GM10248 (cell line): Measurements from ENCODE around the gene STRADA.

Experiments
- CTCF ChIA-PET: fragments of 300-600 bp; sonication (Branson Sonifier 250); formaldehyde crosslinking; extraction: SDS; loops from one replicate; lab custom pipeline; 2021; ENCODE audit warnings: antibody characterized with exemption; lab: Yijun Ruan, JAX
- POLR2A ChIA-PET: fragments of 350-650 bp; sonication (Branson Sonifier 250); formaldehyde crosslinking; extraction: SDS; loops from one replicate; lab custom pipeline; 2020; ENCODE audit warnings: antibody characterized with exemption; lab: Yijun Ruan, JAX
- DNase-seq: peaks from one replicate; pipeline ENCODE4 v3.0.0; 2012; ENCODE audit errors: extremely low spot score
- TF ChIP-seq, protein P1 (sequence below): IDR thresholded peaks from 2 replicates; pipeline ENCODE4 v1.5.1; 2012; ENCODE audit warnings: mild to moderate bottlenecking, low read depth; ENCODE audit errors: extremely low read depth, missing control alignments, control extremely low read depth

The STRADA gene

DNA sequence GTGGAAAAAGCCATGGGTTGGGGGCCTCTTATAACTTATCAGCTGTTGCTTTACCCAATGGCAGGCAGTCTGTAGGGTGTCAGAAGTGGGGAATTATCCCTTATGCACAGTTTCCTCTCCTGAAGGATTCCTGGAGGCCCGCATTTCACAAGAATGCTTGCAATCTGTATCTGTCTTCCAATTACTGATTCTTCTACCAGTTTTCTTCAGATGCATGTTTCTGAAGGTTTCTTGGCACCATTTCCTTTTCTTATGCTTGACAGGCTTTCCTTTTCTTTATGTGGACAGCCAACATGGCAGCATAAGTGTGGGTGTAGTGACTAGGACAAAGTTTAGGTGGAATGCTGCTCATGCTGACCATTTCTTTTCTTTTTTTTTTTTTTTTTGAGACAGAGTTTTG lies 83.2 kb downstream of the STRADA start:
- no peak for DNase-seq
- CTCF ChIA-PET: interaction anchor here (1.0 to 1.3 kb wide), 2 partner anchors 8 to 13 kb away, joined by 3 read pairs; no protein-coding TSS in a partner anchor
- POLR2A ChIA-PET: no interaction called here
- TF ChIP-seq, protein P1, sequence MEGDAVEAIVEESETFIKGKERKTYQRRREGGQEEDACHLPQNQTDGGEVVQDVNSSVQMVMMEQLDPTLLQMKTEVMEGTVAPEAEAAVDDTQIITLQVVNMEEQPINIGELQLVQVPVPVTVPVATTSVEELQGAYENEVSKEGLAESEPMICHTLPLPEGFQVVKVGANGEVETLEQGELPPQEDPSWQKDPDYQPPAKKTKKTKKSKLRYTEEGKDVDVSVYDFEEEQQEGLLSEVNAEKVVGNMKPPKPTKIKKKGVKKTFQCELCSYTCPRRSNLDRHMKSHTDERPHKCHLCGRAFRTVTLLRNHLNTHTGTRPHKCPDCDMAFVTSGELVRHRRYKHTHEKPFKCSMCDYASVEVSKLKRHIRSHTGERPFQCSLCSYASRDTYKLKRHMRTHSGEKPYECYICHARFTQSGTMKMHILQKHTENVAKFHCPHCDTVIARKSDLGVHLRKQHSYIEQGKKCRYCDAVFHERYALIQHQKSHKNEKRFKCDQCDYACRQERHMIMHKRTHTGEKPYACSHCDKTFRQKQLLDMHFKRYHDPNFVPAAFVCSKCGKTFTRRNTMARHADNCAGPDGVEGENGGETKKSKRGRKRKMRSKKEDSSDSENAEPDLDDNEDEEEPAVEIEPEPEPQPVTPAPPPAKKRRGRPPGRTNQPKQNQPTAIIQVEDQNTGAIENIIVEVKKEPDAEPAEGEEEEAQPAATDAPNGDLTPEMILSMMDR: no peak

DNA sequence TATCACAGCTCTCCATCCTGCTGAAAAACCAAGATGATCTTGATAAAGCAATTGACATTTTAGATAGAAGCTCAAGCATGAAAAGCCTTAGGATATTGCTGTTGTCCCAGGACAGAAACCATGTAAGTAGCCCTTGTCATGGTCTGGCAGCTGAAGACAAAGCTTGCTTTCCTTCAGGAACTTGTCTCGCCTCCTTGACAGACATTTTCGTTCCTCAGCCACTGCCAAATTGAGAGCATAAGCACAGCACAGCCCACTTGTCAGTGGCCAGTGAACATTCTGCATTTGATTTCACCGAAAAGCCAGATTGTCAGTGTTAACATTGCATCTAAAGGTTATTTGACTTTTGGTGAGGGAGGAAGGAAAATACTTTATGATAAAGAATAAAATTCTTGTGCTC lies 83.8 kb downstream of the STRADA start:
- ChIA-PET CTCF (interaction anchor here (1.1 to 1.5 kb wide), 3 partner anchors 8 to 191 kb away, joined by 3 to 4 read pairs (median 3); no protein-coding TSS in a partner anchor), POLR2A (no interaction called here)
- DNase-seq: no peak
- TF ChIP-seq, protein P1: no peak

DNA sequence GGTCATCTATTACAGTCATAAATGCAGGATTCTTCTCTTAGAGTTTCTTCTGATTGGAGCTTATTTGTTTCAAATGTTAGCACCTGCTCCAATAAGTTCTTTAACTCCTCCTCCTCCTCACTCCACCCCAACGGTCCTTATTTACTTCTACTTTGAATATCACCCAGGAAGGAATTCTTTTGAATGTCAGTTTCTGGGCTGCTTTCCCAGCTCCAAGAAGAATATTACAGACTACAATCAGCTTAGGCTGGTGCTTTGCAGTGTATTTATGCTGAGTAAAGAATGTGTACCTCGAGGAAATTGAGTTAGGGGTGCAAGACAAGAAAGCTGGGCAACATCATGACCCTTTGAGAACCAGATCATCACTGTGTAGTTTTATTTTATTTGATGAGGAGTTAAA lies 88.5 kb downstream of the STRADA start:
- DNase-seq: no peak
- ChIA-PET POLR2A (no interaction called here), CTCF (interaction anchor here (0.9 kb wide), 1 partner anchor 10 kb away, joined by 3 read pairs; no protein-coding TSS in a partner anchor)
- TF ChIP-seq, protein P1: no peak
